Gastroesophageal sphincter (tissue), 3 donors: ENCODE results near the gene ACOXL.

ENCODE experiments used
- CTCF ChIP-seq, 4 experiments: fragments of 200-600 bp in 2 of 4; fragments of 450-650 bp in 2 of 4; sonication (generic) in 1 of 4; IDR thresholded peaks; one replicate each; pipeline ENCODE4 v1.5.1; 2017 to 2019; ENCODE audit warnings: antibody characterized with exemption in 4 of 4, mild to moderate bottlenecking in 2 of 4, moderate library complexity in 2 of 4
- POLR2A ChIP-seq, 2 donors: fragments of 450-650 bp; IDR thresholded peaks; one replicate each; pipeline ENCODE4 v1.6.1; 2017; ENCODE audit warnings: antibody characterized with exemption in 2 of 2, mild to moderate bottlenecking in 2 of 2, moderate library complexity in 1 of 2

- no peak for TF ChIP-seq CTCF (IDR thresholded peaks at IDR 0.05)
- TF ChIP-seq POLR2A (IDR thresholded peaks at IDR 0.05), result no peak
Measured at GRCh38 chr2:110999626-111000025, 267.3 kb downstream of the ACOXL start.
